T-helper 1 cell treated with Interleukin-12 subunit alpha and Interleukin-12 subunit beta and Interleukin-4 antibody, amounts not matched to agents 30 ng/mL and 1 ng/mL, for 36 hours (primary cell): ENCODE measurements around the gene DNAJB1. TPM values are rescaled to one million over a fixed set of nuclear protein-coding genes. Genes with fewer than 3 reads are reported as not detected.

Source experiments
- intact Hi-C: fragments of 100-400 bp; cut with micrococcal nuclease; formaldehyde crosslinking; loops from one replicate; pipeline ENCODE4 v1.15.1; 2024
- total RNA-seq: library from RNA; stranded (reverse); gene quantifications from 2 replicates; pipeline ENCODE4 v1.2.3, GENCODE V29; 2022

The DNAJB1 gene
- total RNA-seq, 1 donor from 2014 or later = 79.9 TPM

DNA sequence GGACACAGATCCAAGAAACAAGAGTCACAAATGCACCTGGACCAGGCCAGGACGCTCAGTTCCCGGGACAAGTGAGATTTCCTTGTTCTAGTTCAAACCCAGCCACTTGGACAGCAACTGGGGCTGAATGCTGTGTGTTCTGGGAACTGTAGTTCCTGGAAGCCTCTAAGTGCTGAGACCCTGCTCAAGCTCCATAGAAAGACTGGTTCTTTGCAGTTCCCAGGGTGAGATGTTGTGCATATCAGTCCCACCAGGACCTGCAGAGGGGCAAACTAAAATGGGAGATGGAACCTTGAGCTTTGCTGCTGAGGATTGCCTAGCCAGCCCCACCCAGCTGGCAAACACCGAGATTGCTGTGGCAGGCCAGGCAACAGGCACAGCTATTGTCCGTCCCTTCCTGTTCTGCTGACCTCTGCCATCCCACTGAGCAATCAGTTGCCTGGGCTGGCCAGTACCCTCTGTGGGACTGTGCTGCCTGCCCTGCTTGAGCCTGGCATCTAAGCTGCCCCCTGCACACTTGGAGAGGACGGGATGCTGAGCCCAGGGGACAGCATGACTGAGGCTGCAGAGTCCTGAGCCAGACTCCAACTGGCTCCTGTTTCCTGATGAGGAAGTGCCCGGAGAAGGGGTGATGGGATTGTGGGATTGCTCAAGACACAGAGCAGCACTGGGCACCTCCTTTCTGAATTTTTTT is 20.8 kb downstream of the DNAJB1 start:
- intact Hi-C loops = no loop called here

DNA sequence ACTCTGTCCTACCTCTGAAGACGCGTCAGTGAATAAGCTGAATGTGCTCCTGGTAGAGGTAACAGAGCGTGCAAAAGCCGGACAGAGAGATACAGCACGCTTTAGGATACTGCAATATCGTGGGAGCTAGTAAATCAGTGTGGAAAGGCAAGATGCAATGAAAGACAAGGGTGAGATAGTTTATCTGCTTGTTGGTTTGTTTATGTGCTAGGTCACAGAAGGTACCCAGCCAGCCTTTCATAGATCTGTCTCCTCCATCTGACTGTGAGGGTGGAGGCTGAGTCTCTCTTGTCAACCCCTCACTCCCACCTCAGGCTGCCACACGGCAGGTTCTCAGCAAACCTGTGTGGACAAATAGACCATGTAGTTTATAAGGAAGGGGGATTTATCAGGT is 21.4 kb downstream of the DNAJB1 start:
- intact Hi-C loops = loop anchor here (1.0 kb wide), 2 partner anchors 8 to 32 kb away; partner anchors contain the start of gene TECR

DNA sequence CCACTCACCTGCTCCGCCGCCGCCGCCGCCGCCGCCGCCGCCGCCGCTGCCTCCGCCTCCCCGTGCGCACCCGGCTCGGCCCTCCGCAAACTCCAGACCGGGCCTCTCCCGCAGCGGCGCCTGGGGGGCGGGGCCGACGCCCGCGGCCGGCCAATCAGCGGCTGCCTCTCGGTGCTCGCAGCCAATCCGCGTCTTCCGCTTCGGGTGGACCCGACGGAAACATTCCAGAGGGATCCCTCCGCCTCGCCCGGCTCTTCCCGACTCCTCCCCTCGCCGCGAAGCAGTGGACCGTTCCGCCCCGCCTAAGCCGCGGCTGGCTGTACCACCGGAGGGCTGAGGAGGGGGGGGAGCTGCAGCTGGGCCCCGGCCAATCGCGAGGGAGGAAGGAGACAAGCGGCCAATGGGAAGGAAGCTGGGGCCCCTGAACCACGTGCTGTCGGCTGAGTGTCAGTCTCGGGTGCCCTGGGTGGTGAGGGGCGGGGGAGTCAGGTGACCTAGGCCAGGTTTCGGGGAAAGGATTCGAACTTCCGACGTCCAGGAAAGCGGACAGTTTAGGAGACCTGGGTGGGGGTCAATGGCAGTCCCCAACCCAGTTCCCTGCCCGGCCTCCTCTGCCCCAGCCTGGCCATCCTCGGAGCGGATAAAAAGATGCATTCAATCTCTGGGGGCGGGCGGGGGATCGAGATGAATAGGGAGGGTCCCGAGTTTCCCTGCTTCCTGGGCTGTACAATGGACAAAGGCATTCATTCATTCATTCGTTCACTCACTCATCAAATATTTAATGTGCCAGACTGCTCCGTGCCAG is 22.0 kb downstream of the DNAJB1 start, which contains the start of gene GIPC1:
TSS of gene GIPC1 (minus strand) at position 99 of the 805 bp plus-strand sequence. CDS start 13,151 bp downstream, outside the sequence.
- intact Hi-C loops = loop anchor here (1.0 kb wide), 2 partner anchors 9 to 33 kb away; partner anchors contain the start of gene TECR

DNA sequence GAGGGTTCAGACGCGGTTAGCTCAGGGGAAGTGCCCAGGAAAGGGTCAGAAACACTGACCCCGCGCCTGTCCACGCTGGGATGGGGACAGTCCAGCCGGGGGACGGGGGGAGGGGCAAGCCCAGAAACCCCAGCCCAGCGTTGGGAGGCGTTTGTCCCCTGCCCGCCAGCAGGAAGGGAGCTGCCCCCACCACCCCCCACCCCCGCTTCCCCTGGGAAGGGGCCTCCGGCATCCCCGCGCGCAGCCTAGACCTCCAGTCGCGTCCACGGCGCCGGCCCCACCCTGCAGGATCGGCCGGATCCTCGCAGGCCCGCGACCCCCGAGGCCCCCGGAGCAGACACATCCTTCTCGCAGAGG is 22.5 kb downstream of the DNAJB1 start:
- intact Hi-C loops = loop anchor here (1.0 kb wide), 2 partner anchors 10 to 34 kb away; partner anchors contain the start of gene TECR

DNA sequence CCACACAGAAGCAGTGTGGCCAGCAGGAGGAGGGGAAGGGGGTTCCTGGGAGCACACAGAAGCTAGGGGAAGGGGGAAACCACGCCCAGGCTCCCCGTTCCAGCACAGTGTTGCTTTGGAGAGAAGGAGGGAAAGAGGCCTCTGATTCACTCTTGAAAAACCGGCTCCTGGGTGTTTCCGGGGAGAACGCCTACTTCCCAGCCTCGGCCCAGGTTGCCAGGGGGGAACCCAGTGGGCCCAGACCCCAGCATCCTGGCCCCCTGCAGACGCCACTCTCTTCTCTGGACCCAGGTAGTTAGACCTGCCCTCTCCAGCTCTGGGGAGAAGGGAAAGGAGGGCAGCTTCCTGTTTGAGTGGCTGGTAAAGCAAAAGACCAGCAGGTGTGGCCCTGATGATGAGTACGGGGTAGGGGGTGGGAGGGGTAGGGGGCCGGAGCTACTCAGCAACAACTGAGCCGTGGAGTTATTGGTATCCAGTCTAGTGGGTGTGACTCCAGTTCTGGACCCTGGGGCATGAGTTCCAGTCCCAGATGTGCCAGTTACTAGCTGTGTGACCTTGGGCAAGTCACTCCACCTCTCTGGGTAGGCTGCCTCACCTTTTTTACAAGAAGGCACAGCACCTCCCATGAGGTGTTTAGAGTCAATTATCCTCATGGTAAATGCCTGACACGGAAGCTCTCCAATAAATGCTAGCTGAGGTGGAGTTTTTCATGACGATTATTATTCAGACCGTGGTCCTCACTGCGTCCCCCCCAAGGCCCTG is 23.1 kb downstream of the DNAJB1 start:
- intact Hi-C loops = no loop called here

DNA sequence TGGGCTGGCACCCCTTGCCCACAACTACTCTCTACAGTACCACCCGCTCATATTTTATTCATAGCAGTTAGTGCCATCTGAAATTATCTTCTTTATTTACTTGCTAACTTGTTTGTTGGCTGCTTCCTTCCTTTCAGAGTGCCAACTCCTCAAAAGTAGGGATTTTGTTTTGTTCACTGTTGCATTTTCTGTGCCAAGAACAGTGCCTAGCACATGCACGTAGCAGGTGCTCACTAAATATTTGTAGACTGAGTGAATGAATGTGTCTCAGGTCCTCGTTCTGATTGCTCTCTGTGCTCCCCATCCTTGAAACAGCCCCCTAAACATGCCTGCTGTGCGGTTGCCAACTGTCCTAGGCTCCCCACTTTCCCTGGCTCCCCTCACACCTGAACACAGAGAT is 23.8 kb downstream of the DNAJB1 start:
- intact Hi-C loops = no loop called here

DNA sequence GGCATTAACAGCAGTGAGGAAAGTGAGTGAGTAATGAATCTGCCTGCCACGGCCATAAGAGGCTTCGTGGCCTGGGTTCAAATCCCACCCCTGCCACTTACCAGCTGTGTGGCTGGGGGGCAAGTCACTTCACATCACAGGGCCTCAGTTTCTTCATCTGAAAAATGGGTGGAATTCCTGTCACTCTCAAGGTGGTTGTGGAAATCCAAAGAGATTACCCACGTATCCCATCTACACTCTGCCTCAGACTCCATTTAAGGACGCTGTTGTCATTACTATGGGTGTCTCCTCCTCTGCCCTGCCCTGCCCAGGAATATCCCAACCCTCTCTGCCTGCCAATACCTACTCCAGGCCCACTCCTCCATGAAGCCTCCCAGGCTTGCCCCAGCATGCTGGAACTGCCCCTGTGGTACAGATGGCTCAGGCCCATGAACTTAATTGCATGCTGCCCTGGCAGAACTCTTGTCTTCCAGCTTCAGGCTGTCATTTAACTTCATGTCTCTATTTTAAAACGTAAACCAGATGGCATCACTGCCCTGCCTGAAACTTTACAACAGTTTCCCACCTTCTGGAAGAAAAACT is 25.4 kb downstream of the DNAJB1 start:
- intact Hi-C loops = no loop called here

DNA sequence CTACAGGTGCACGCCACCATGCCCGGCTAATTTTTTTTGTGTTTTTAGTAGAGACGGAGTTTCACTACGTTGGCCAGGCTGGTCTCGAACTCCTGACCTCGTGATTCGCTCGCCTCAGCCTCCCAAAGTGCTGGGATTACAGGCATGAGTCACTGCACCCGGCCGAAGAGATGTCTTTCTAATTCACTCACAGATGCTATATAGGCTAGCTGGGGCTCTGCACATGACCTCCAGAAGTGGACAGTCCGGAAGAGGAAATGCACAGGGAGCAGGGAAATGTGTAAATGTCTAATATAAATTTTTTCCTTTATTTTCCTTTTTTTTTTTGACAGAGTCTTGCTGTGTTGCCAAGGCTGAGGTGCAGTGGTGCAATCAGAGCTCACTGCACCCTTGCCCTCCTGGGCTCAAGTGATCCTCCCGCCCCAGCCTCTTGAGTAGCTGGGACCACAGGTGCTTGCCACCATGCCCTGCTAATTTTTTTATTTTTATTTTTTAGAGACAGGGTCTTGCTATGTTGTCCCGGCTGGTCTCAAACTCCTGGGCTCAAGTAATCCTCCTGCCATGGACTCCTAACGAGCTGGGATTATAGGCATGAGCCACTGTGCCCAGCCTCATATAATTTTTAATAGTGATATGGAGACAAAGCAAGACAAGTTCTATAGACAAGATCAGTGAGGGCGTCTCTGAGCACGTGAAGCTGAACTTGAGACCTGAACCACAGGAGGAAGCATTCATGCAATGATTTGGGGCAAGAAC is 30.6 kb downstream of the DNAJB1 start:
- intact Hi-C loops = loop anchor here (2.0 kb wide), 1 partner anchor 351 kb away; the partner anchor contains the start of gene ASF1B

DNA sequence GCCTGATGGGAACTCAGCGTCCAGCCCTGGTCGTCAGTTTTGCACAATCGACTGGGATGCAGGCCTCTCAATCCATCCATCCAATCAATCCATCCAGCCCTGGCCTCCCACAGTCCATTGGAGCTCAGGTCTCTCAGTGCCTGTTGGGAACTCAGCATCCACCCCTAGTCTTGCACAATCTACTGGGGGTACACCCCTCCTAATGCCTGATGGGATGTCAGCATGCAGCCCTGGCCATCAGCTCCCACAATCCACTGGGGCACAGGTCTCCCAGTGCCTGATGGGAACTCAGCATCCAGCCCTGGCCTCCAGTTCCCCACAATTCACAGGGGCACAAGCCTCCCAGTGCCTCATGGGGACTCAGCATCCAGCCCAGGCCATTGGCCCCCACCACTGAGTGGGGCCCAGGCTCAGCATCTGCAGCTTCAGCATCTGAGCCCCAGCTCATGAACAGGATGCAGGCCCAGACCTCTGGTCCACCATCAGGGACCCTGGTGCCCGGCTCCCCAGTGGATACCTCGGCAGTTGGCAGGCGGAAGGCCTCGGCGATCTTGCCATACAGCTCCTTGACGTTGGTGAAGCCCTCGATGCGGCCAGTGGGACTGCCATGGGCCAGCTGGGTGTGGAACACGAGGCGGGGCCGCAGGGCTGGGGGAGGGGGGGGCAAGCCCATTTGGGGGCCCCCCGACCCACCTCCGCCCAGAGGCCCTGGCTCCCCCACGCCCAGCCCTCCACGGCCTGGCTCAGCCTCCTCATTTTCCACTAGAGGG is 35.8 kb downstream of the DNAJB1 start:
- intact Hi-C loops = no loop called here

DNA sequence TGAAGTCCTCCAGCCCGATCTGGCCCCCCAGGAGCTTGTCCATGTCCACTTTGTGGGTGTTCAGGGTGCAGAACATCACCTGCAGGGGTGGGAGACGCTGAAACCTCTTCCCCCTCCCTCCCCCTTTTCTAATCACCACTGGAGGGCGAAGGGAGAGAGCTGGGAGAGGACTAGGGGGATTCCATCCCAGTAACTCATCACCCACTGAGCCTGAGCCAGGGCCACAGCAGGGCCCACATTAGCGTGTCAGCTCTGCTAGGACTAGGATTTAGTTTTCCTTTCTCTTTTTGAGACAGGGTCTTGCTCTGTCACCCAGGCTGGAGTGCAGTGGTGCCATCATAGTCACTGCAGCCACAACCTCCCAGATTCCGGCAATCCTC is 37.5 kb downstream of the DNAJB1 start:
- intact Hi-C loops = no loop called here

DNA sequence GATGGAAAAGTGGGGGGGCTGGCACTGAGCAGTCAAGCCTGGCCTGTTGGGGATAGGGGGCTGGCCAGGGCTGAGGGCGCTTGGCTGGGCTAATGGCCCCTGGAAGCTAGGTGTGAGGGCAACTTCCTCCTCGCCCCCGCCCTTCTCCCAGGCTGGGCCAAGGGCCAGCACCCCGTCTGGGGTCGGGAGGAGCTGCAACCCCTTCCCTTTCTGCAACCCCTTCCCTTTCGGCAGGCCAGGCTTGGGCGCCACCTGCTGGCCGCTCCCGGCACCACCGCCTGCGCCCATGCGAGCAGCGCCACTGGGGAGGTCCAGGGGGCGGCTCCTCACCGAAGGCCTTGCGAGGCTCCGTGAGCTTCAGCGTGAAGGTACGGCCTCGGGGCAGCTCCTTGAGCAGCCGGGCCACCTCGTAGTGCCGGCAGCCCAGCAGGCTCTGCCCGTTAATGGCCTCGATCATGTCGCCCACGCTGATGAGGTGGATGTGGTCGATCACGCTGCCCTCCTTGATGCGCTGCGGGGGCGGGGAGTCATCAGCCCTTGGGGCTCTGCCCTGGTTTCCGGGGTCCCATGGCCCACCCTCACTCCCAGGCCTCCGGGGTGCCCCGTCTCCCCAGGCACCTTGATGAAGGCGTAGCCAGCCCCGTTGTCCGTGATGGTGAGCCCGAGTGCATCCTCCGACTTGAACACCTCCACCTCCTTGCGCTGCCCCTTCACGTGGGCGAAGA is 38.1 kb downstream of the DNAJB1 start:
- intact Hi-C loops = no loop called here

DNA sequence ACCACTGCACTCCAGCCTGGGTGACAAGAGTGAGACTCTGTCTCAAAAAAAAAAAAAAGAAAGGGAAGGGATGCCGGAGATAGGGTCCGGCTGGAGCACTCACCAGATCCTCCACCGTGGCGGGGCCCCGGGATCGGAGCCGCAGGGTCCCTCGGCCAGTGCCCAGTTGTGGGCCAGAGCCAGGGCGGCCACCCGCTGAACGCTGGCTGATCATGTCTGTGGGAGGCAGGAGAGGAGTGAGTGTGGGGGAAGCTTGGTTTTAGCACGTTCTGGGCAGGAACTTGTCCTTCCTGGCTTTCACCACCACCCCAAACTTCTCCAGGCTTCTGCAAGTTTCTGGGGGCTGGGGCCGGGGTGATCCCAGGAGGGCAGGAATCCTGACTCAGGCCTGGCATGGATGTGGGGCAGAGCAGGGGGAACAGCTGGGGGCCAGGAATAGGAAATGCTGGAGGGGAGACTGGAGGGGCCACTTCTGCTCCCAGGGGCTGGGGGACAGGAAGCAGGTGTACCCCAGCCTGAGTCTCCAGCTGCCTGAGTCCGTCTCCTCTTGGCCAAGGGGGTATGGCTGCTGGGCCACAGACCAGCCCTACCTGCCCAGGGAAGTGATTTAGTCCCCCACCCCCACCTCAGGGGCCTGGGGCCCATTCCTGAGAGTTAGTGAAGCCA is 38.8 kb downstream of the DNAJB1 start:
- intact Hi-C loops = no loop called here

DNA sequence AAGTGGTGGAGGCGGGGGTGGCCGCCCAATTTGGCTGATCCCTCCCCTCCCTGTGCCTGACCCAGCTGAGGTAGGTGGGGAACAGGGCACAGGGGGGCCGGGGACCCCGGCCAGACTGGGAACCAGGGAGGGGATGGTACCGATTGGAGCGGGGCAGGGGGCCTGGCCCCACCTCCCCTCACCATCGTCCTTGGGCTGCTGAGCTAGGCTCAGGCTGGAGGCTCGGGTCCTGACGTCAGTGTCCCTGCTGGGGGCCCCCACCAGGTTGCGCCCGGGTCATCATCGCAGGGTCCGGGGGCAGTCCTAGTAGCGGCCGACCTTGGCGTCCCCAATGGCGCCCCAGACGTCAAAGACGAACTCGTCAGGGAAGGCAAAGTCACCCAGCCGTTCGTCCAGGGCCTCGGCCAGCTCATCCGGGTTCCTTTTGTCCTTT is 40.1 kb downstream of the DNAJB1 start:
- intact Hi-C loops = no loop called here

DNA sequence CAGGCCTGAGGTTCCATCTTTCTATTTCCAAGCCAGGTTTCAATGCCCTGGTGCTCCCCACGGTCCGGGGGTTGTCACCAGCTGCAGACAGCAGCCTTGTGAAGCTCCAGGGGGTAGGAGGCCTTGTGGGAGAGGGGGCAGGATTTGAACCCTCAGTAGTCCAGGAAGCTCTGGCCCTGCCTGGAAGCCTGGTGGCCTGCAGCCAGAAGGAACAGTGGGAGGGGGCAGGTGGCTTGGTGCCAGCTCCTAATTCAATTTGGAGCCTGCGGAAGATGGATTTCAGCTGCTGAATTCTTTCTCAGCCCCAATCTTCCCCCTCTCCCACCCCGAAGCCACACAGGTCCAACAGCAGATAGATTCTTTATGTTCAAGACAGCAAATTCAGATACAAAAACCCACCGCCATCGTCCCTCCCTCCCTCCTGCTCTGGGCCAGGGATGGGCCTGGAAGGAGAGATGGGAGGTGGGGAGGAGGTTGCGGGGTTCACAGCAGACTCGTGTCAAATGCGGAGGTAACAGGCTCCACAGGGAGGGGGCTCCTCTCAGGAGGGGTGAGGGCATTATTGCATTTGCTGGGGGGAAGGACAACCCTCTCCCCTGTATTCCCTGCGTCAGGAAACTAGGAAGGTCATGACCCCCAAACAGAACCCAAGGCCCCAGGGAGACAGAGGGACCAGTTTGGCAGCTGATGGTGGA is 40.6 kb downstream of the DNAJB1 start:
- intact Hi-C loops = no loop called here

DNA sequence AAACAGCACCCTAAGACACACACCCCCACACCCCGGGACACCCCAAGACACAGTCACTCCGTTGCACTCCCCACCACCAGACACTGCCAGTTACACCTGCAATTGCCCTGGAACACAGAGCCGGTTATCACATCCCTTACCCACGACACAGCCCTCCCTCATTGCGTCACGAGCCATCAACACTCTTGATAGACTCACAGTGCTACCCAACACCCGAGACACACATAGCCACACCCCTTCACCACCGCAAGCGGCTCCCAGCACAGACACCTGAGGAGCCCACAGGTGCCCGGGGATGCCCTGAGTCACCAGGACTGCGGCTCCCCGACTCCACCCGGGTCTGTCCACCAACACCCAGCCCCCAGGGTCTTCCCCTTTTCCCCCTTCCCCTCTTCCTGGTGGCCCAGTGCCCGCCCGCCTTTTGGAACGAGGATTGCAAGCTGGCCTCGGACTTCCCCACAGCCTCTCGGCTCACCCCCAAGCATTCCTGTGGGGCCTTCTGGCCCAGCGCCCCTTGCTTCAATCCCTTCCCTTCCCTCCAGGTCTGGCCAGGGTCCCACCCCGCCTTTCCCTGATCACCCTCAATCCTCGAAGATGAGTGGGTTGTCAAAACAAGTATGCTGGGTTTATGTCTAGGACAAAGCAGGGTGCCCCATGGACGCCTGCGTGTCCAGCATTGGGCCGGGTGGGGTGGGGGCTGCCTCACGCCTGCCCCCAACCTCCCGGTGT is 41.4 kb downstream of the DNAJB1 start:
- intact Hi-C loops = no loop called here

DNA sequence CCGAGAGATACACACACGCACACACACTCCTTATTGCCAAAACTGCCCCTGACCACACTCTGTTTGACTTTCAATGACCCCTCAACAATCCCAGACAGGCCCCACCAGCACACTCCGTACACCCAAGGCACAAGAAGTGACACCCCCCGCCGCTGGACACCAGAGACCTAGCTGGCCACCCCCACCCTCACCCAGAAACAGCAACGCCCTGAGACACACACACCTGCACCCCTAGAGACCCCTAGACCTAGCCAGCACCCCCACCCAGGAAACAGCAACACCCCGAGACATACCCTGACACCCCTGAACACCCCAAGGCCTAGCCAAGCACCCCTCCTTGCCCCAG is 41.9 kb downstream of the DNAJB1 start:
- intact Hi-C loops = no loop called here

DNA sequence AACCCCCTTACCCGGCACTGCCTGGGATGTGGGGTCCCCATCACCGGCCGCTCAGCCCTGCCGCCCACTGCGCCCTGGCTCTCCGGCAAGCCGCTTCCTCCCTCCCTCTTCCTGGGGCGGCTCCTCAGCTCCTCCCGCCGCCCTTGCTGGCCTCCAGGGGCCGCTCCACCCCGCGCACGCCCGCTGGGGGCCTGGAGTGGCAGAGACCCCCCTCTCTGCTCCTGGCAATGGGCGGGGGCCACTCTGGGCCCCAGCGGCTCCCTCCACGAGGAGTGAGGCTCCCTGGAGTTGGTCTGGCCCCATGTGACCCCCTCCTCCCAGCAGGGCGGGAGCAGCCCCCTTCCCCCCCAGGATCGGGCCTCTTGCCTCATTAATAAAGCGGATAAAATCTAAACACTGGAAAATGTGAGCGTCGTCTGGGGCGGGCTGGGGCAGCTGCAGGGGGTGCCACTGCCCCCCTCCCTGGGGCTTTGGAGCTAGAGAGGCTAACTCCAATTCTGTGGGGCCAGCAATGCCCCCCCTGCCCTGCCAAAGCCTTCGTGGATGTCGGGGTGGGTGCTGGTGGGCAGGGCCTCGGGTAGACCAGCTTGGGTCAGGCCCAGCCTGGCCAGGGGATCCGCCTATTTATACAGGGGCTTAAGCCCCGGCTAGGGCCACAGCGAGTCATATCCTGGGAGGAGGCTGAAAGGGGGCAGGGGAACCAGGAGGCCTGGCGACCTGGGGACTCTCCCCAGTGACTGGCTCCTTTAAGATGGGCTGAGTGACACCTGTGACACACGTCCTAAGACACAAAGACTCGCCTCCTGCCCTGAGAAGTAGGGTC is 42.7 kb downstream of the DNAJB1 start, which contains the start of gene PTGER1:
TSS of gene PTGER1 (minus strand) at position 104 of the 823 bp plus-strand sequence. CDS start 1,034 bp downstream, outside the sequence.
- intact Hi-C loops = no loop called here
